ENCODE results near the gene AGBL2.

GRCh38 chr11:47756208-47756607 lies 41.0 kb upstream of the AGBL2 start:
- TF ChIP-seq CTCF (conservative IDR thresholded peaks at IDR 0.05; ENCODE audit: low read depth, low read length) = no peak
- no peak for TF ChIP-seq EZH2 (IDR thresholded peaks at IDR 0.05; ENCODE audit: low read length, unreplicated experiment)
